Thyroid gland (tissue), 4 donors: Measurements from ENCODE around the gene CIB1.

Experiments used
- CTCF ChIP-seq, 6 experiments: fragments of 200-600 bp in 3 of 6; fragments of 450-650 bp in 3 of 6; sonication (generic) in 3 of 6; IDR thresholded peaks; one replicate each; pipeline ENCODE4 v1.5.1; 2016 to 2019; ENCODE audit warnings: antibody characterized with exemption in 6 of 6, mild to moderate bottlenecking in 2 of 6, inconsistent platforms in 1 of 6, moderate library complexity in 1 of 6
- POLR2A ChIP-seq, 2 donors: fragments of 450-650 bp; IDR thresholded peaks; one replicate each; pipeline ENCODE4 v1.6.1; 2017; ENCODE audit warnings: antibody characterized with exemption in 2 of 2, mild to moderate bottlenecking in 2 of 2, moderate library complexity in 1 of 2

DNA sequence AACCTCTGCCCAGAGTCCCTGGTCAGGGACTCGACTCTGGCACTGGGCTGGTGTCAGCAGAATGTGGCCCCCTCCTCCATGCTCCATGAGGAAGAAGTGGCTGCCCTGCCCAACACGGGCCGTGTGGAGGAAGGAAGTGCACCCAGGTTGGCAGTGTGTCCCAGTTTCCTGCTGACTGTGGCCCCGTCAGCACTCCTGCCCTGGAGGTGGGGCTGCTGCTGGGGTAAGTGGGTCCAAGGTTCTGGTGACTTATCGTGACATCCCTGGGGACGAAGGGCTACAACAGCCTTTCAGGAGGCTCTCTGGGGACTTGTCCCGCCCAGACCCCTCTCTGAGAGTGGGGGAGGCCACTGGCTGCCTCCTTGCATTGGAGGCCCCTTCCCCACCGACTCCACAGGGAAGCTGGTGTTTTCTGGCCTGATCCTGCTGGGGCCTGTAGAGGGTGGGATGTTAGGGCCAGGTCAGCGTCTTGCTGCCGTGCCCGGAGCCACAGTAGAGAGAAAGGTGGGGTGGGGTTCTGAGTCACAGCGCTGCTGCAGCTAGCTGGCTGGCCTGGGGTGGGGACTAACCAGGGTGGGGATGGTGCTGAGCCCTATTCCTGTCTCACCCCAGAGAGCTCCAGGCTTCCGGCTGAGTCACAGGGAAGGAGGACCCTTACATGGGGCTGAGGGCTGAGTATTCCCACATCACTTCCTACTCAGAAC is 22.1 kb downstream of the CIB1 start:
- no peak for TF ChIP-seq CTCF (IDR thresholded peaks at IDR 0.05)
- TF ChIP-seq POLR2A (IDR thresholded peaks at IDR 0.05): no peak
